ENCODE data around the gene CD24.

DNA sequence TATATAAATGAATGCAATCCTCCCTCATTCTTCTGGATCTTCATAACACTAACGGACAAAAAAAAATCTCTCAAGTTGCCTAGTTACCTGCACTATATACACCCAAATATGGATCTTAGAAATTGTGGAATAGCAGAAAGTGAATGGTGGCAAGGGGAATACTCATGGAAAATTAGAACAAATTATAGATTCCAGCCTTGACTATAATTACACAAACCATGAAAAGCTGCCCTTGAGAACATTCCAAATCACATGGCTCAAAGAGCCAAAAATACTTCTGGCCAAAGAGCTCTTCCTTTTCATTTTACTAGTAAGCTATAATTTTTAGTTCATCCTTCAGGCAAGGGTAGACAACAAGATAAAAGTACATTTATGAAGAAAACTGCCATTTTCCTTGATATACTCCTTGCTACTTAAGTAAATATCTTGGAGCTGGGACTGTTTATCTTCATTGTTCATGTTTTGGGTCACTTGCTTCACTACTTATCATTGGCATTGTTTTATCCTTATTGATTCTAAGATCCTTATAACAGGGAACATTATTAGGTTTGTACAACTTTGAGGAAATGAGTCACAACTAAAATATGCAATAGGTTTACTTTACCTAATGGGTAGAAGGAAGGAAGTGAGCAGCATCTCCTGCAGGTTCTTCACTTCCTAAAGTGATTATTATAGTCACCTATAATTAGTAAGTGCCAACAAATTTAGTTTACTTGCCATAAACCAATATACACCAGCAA is 47.1 kb upstream of the CD24 start:
- TF ChIP-seq, protein P1, sequence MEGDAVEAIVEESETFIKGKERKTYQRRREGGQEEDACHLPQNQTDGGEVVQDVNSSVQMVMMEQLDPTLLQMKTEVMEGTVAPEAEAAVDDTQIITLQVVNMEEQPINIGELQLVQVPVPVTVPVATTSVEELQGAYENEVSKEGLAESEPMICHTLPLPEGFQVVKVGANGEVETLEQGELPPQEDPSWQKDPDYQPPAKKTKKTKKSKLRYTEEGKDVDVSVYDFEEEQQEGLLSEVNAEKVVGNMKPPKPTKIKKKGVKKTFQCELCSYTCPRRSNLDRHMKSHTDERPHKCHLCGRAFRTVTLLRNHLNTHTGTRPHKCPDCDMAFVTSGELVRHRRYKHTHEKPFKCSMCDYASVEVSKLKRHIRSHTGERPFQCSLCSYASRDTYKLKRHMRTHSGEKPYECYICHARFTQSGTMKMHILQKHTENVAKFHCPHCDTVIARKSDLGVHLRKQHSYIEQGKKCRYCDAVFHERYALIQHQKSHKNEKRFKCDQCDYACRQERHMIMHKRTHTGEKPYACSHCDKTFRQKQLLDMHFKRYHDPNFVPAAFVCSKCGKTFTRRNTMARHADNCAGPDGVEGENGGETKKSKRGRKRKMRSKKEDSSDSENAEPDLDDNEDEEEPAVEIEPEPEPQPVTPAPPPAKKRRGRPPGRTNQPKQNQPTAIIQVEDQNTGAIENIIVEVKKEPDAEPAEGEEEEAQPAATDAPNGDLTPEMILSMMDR (conservative IDR thresholded peaks at IDR 0.05 in 1 of 2, IDR thresholded peaks at IDR 0.05 in 1 of 2; ENCODE audit: low read depth in 1 of 2, low read length in 2 of 2) = no peak
- TF ChIP-seq EZH2 (IDR thresholded peaks at IDR 0.05; ENCODE audit: low read length, missing control alignments) = no peak

Measured in fibroblast of lung (primary cell).